ENCODE measurements around the gene STAU1.

DNA sequence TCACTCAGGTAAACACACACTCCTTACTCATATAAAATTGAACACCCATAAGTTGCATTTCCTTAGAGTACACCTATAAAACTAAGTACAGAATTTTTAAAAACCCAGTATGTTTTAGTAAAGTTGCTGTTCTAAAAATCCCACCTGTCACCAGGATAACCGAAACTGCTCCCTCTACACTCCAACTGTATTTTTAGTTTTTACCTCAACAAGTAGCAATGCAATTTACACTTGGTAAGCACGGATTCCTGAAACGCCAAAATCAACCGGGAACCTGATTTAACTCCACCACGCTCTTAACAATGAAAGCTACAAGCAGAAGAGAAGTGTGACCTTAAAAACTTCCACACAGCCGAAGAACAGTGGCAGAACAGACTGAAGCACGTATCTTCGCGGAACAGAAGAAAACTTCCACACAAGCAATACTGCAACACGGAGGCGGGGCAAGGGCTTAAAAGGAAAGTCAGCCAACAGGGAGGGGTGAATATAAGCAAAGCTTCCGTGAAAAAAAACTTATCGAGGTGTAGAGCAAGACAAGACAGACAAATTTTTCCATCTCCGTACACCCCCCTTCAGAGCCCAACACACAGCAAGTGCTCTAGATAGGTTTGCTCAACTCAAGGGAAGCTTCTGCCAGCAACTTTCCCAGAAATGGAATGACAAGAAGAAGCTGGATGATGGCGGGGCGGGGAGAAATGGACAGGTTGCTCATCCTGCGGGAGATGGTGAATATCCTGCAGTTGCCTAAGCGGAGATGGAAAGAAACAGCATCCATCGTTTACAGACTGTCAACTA, 1.4 kb downstream of the STAU1 start:
- TF ChIP-seq, protein P1, sequence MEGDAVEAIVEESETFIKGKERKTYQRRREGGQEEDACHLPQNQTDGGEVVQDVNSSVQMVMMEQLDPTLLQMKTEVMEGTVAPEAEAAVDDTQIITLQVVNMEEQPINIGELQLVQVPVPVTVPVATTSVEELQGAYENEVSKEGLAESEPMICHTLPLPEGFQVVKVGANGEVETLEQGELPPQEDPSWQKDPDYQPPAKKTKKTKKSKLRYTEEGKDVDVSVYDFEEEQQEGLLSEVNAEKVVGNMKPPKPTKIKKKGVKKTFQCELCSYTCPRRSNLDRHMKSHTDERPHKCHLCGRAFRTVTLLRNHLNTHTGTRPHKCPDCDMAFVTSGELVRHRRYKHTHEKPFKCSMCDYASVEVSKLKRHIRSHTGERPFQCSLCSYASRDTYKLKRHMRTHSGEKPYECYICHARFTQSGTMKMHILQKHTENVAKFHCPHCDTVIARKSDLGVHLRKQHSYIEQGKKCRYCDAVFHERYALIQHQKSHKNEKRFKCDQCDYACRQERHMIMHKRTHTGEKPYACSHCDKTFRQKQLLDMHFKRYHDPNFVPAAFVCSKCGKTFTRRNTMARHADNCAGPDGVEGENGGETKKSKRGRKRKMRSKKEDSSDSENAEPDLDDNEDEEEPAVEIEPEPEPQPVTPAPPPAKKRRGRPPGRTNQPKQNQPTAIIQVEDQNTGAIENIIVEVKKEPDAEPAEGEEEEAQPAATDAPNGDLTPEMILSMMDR (IDR thresholded peaks at IDR 0.05 in 4 of 5, conservative IDR thresholded peaks at IDR 0.05 in 1 of 5): no peak
- TF ChIP-seq POLR2A (IDR thresholded peaks at IDR 0.05): peak; percentile 25

Measured in gastrocnemius medialis (tissue), 4 donors.